GM10266 (cell line): ENCODE measurements around the gene DDX18.
"Not testable (repeated sequence)": the region's sequence is repeated elsewhere in the genome, so short reads cannot be mapped to it uniquely, and the experiment has no call there.

Experiments
- DNase-seq: peaks from one replicate; pipeline ENCODE4 v3.0.0; 2012; ENCODE audit errors: extremely low spot score
- CTCF ChIP-seq: IDR thresholded peaks from 2 replicates; pipeline ENCODE4 v1.5.1; 2012; ENCODE audit warnings: mild to moderate bottlenecking, low read depth; ENCODE audit not compliant: control insufficient read depth, insufficient read depth; ENCODE audit errors: missing control alignments

Gene DDX18

GRCh38 chr2:117818921-117819320 lies 4.4 kb downstream of the DDX18 start:
- no peak for DNase-seq
- TF ChIP-seq CTCF, result no peak

- no peak for DNase-seq
- TF ChIP-seq CTCF, result no peak
These were observed 6.0 kb downstream of the DDX18 start for GRCh38 chr2:117820444-117820843.

- no peak for DNase-seq
- TF ChIP-seq CTCF, result no peak
These were observed 10.9 kb downstream of the DDX18 start for GRCh38 chr2:117825437-117825836.

GRCh38 chr2:117827464-117827863 lies 13.0 kb downstream of the DDX18 start:
- DNase-seq, result not testable (repeated sequence)

GRCh38 chr2:117828870-117829269 lies 14.4 kb downstream of the DDX18 start:
- DNase-seq, result no peak
- TF ChIP-seq CTCF, result no peak

GRCh38 chr2:117832332-117832731 lies 17.8 kb downstream of the DDX18 start:
- DNase-seq, result no peak
- no peak for TF ChIP-seq CTCF

- no peak for TF ChIP-seq CTCF
- no peak for DNase-seq
These were observed 18.6 kb downstream of the DDX18 start for GRCh38 chr2:117832905-117833613.

- TF ChIP-seq CTCF, result no peak
- DNase-seq, result no peak
These were observed 19.4 kb downstream of the DDX18 start for GRCh38 chr2:117833911-117834310.
